ENCODE measurements around the gene CCDC71. TPM values are rescaled to one million over a fixed set of nuclear protein-coding genes. Genes with fewer than 3 reads are reported as not detected.

The CCDC71 gene
- total and polyA plus RNA-seq, 9 of the 15 experiments (the other 6 are each of a cell fraction or from before 2014, with no cell fraction given) = 0.13 to 19.3 (median 14.3) TPM

DNA sequence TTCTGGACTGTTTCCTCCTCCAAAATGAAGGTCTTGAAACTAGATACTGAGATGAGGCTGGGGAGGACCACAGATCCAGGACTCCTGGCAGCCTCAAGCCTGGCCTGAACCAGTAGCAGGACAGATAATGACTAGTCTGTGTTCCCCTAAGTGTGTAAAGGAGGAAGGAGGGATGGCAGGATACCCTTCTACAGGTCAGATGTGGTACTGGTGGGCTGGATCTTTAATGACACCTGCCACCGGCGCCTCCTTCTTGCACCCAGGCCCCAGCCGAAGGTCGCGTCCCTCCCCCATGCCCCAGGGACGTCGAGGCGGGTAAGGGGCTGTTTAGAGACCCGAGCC lies 46.1 kb downstream of the CCDC71 start:
- intact Hi-C loops (cut with micrococcal nuclease) = no loop called here
- Histone ChIP-seq H3K9ac (ENCODE audit: insufficient read depth in 1 of 2, low read depth in 2 of 2, low read length in 2 of 2) (peak overlapping the region; percentile 95 to 98), H3K79me2 (ENCODE audit: control insufficient read depth, insufficient read depth, low read length) (peaks cover 20% of the 10 kb centered on the region), H3K4me2 (ENCODE audit: insufficient read depth, low read length) (peak overlapping the region; percentile 100), H3K27me3 (ENCODE audit: control insufficient read depth in 2 of 2, insufficient read depth in 2 of 2, low read length in 2 of 2) (no peaks in the 10 kb centered on the region), H2AFZ (ENCODE audit: low read depth, low read length) (peak overlapping the region; percentile 84), H3K9me1 (ENCODE audit: control insufficient read depth, insufficient read depth, low read length) (no peaks in the 10 kb centered on the region), H3K9me3 (replicated peaks; ENCODE audit: control insufficient read depth, insufficient read depth, low read depth, low read length) (no peaks in the 10 kb centered on the region), H4K20me1 (replicated peaks; ENCODE audit: control insufficient read depth, insufficient read depth, low read length) (no peaks in the 10 kb centered on the region), H3K36me3 (ENCODE audit: control insufficient read depth, insufficient read depth, low read length) (peaks cover 45% of the 10 kb centered on the region), H3K27ac (ENCODE audit: extremely low read depth, low read depth, low read length) (peak overlapping the region; percentile 97), H3K4me3 (peak overlapping the region; percentile 87), H3K4me1 (replicated peaks in 1 of 2; ENCODE audit: control insufficient read depth in 2 of 2, insufficient read depth in 2 of 2, low read length in 2 of 2) (peaks cover 9 to 41% of the 10 kb centered on the region in 2 experiments; a peak in 4 of 5 replicates)
- CTCF ChIA-PET (ENCODE audit: low intra/inter-chr PET ratio) = no interaction called here
- in situ Hi-C loops (cut with MboI) = no loop called here
- POLR2A ChIA-PET = interaction anchor here (0.6 to 1.4 kb wide), 5 partner anchors 14 to 486 kb away, joined by 3 to 7 read pairs (median 5); partner anchors contain the start of genes QARS1 and QRICH1
- TF ChIP-seq BRD4 (IDR thresholded peaks at IDR 0.05) (peak; percentile 47; the same call in 1 of the 2 replicates), ZNF766 (CRISPR knock-in tag; conservative IDR thresholded peaks at IDR 0.05) (no peak), CEBPG (CRISPR knock-in tag; IDR thresholded peaks at IDR 0.05) (no peak), CEBPG (tag; conservative IDR thresholded peaks at IDR 0.05 in 1 of 2, IDR thresholded peaks at IDR 0.05 in 1 of 2) (no peak)
- peak in 1 of 4 experiments; percentile 16 for DNase-seq (ENCODE audit: extremely low read depth in 1 of 4, low spot score in 3 of 4)
- BruUV-seq (replicated peaks) = no TSS peak
- ATAC-seq = peak; percentile 38
- FAIRE-seq = peak; percentile 65
- WGBS (ENCODE audit: insufficient coverage, low coverage, missing lambda C conversion rate) = 0% methylated on average over 4 of the region's 9 CpGs

DNA sequence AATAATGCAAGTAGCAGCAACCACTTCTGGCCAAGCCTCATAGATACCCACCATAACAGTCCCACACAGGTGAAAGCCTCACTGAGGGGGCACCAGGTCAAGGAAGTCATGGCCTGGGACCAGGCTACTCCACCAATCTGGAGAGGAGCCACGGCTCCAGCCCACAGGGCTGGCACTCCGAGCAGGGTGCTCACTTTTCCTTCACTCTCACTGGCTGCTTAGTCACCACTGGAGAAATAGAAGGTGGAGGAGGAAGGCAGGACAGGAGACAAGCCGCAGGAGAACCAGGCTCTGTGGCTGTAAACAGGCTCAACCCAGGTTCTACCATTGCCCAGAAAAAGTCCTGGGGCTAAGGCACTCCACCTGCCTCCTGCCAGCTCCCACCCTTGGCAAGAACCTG lies 46.7 kb downstream of the CCDC71 start:
- no peak for ATAC-seq
- H4K20me1 ChIP-seq (replicated peaks; ENCODE audit: control insufficient read depth, insufficient read depth, low read length) = no peaks in the 10 kb centered on the region
- H3K9ac ChIP-seq (ENCODE audit: insufficient read depth in 1 of 2, low read depth in 2 of 2, low read length in 2 of 2) = peak overlapping the region; percentile 95 to 98
- peak overlapping the region; percentile 100 for H3K4me2 ChIP-seq (ENCODE audit: insufficient read depth, low read length)
- no TSS peak for BruUV-seq (replicated peaks)
- no peak for FAIRE-seq
- WGBS (ENCODE audit: insufficient coverage, low coverage, missing lambda C conversion rate) = 25% methylated on average over 3 of the region's 3 CpGs
- CTCF ChIA-PET (ENCODE audit: low intra/inter-chr PET ratio) = no interaction called here
- H3K4me1 ChIP-seq (replicated peaks in 1 of 2; ENCODE audit: control insufficient read depth in 2 of 2, insufficient read depth in 2 of 2, low read length in 2 of 2) = peaks cover 9 to 40% of the 10 kb centered on the region in 2 experiments; a peak in 4 of 5 replicates
- peak overlapping the region; percentile 87; the same call in 1 of the 2 replicates for H3K4me3 ChIP-seq
- H3K27ac ChIP-seq (ENCODE audit: extremely low read depth, low read depth, low read length) = peak overlapping the region; percentile 97; the same call in 2 of the 3 replicates
- intact Hi-C loops (cut with micrococcal nuclease) = no loop called here
- DNase-seq (ENCODE audit: extremely low read depth in 1 of 4, low spot score in 3 of 4) = no peak
- no peaks in the 10 kb centered on the region for H3K9me1 ChIP-seq (ENCODE audit: control insufficient read depth, insufficient read depth, low read length)
- peaks cover 20% of the 10 kb centered on the region for H3K79me2 ChIP-seq (ENCODE audit: control insufficient read depth, insufficient read depth, low read length)
- in situ Hi-C loops (cut with MboI) = no loop called here
- H3K27me3 ChIP-seq (ENCODE audit: control insufficient read depth in 2 of 2, insufficient read depth in 2 of 2, low read length in 2 of 2) = no peaks in the 10 kb centered on the region
- H2AFZ ChIP-seq (ENCODE audit: low read depth, low read length) = no peak overlapping the region
- no peaks in the 10 kb centered on the region for H3K9me3 ChIP-seq (replicated peaks; ENCODE audit: control insufficient read depth, insufficient read depth, low read depth, low read length)
- POLR2A ChIA-PET = no interaction called here
- H3K36me3 ChIP-seq (ENCODE audit: control insufficient read depth, insufficient read depth, low read length) = peaks cover 51% of the 10 kb centered on the region
- TF ChIP-seq PCBP1 (IDR thresholded peaks at IDR 0.05; ENCODE audit: low read depth, low read length, poor library complexity, severe bottlenecking) (no peak), ZNF586 (CRISPR knock-in tag; conservative IDR thresholded peaks at IDR 0.05) (no peak), ZNF184 (CRISPR knock-in tag; IDR thresholded peaks at IDR 0.05) (no peak), DMBX1 (CRISPR knock-in tag; IDR thresholded peaks at IDR 0.05; ENCODE audit: borderline replicate concordance) (no peak), EP300 (IDR thresholded peaks at IDR 0.05; ENCODE audit: low read length) (no peak), ZNF695 (CRISPR knock-in tag; IDR thresholded peaks at IDR 0.05) (no peak), PTTG1 (tag; IDR thresholded peaks at IDR 0.05; ENCODE audit: low read depth) (no peak), U2AF2 (optimal IDR thresholded peaks at IDR 0.05; ENCODE audit: low read depth, low read length) (no peak), NFIX (CRISPR knock-in tag; IDR thresholded peaks at IDR 0.05; ENCODE audit: low read depth) (no peak), TCF3 (CRISPR knock-in tag; IDR thresholded peaks at IDR 0.05) (no peak)
- TF ChIP-seq, protein P1, sequence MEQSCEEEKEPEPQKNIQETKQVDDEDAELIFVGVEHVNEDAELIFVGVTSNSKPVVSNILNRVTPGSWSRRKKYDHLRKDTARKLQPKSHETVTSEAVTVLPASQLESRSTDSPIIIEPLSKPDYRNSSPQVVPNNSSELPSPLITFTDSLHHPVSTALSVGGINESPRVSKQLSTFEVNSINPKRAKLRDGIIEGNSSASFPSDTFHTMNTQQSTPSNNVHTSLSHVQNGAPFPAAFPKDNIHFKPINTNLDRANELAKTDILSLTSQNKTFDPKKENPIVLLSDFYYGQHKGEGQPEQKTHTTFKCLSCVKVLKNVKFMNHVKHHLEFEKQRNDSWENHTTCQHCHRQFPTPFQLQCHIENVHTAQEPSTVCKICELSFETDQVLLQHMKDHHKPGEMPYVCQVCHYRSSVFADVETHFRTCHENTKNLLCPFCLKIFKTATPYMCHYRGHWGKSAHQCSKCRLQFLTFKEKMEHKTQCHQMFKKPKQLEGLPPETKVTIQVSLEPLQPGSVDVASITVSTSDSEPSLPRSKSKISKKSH (CRISPR knock-in tag; IDR thresholded peaks at IDR 0.05) = no peak
